ENCODE data around the gene CFAP57.

The CFAP57 gene

DNA sequence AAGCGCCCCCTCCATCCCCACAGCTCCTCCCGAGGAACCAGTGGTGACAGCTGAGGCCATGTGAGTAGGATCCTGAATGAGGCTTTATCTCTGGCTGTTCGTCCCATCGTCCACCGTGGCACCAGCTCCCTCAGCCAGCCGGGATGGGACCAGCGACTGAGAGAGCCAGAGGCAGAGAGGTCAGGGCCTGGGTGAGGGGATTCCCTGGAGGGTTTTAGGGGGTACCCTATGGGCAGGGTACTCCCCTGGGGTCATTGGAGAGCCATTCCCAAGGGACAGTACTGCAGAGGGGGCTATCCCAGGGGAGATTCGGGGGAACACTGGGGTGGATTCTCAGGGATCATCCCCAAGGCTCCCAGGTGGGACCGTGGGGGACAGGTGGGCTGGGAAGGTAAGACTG lies 100.0 kb downstream of the CFAP57 start:
- POLR2A ChIA-PET: no interaction called here

GRCh38 chr1:43272576-43273571 lies 100.7 kb downstream of the CFAP57 start:
- CTCF ChIA-PET: no interaction called here
- TF ChIP-seq BHLHE40 (IDR thresholded peaks at IDR 0.05; ENCODE audit: borderline replicate concordance) (no peak), FOXM1 (IDR thresholded peaks at IDR 0.05; ENCODE audit: borderline replicate concordance) (no peak), L3MBTL2 (conservative IDR thresholded peaks at IDR 0.05) (no peak), FOXA1 (IDR thresholded peaks at IDR 0.05) (no peak), CTBP1 (IDR thresholded peaks at IDR 0.05; ENCODE audit: borderline replicate concordance) (no peak), SP1 (IDR thresholded peaks at IDR 0.05) (no peak)
- TF ChIP-seq, protein P1, sequence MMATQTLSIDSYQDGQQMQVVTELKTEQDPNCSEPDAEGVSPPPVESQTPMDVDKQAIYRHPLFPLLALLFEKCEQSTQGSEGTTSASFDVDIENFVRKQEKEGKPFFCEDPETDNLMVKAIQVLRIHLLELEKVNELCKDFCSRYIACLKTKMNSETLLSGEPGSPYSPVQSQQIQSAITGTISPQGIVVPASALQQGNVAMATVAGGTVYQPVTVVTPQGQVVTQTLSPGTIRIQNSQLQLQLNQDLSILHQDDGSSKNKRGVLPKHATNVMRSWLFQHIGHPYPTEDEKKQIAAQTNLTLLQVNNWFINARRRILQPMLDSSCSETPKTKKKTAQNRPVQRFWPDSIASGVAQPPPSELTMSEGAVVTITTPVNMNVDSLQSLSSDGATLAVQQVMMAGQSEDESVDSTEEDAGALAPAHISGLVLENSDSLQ (IDR thresholded peaks at IDR 0.05): no peak
- no peak for DNase-seq (ENCODE audit: extremely low spot score)
- POLR2A ChIA-PET: no interaction called here

More for the DNA sequence above, 100.0 kb downstream of the CFAP57 start:
- no peak for DNase-seq (ENCODE audit: extremely low spot score)
- CTCF ChIA-PET: interaction anchor here (0.6 kb wide), 1 partner anchor 228 kb away, joined by 3 read pairs; no protein-coding TSS in a partner anchor
- no peak for TF ChIP-seq SP1 (IDR thresholded peaks at IDR 0.05)
- TF ChIP-seq CTBP1 (IDR thresholded peaks at IDR 0.05; ENCODE audit: borderline replicate concordance): no peak
- TF ChIP-seq LEF1 (IDR thresholded peaks at IDR 0.05; ENCODE audit: borderline replicate concordance): no peak
- TF ChIP-seq L3MBTL2 (conservative IDR thresholded peaks at IDR 0.05): no peak
- TF ChIP-seq TARDBP (IDR thresholded peaks at IDR 0.05): no peak
- TF ChIP-seq HDGF (IDR thresholded peaks at IDR 0.05; ENCODE audit: borderline replicate concordance): no peak
- no peak for TF ChIP-seq FOXA1 (IDR thresholded peaks at IDR 0.05)
- no peak for TF ChIP-seq NFRKB (IDR thresholded peaks at IDR 0.05)

DNA sequence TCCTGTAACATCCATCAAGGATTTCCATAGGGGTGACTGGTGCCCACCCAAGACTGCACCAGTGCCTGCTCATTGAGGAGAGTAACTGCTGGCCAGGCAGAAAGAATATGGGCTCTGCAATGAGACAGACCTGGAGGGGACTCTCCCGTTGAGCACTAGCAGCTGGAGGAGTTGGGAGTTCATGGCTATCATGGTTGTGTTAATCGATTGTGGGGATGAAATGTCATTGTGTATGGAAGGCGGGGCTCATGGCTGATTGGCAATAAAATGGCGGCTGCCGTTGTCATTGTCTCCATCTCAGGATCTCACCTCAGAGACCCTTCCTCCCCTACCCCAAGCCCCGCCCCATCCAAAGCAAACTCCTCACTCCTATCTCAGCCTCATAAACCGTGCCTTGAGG lies 101.6 kb downstream of the CFAP57 start:
- ChIA-PET CTCF (no interaction called here), POLR2A (no interaction called here)
- TF ChIP-seq FOXA1 (IDR thresholded peaks at IDR 0.05): no peak
- TF ChIP-seq ELF4 (IDR thresholded peaks at IDR 0.05): no peak
- TF ChIP-seq FOXM1 (IDR thresholded peaks at IDR 0.05; ENCODE audit: borderline replicate concordance): no peak
- TF ChIP-seq SUZ12 (IDR thresholded peaks at IDR 0.05): no peak
- no peak for TF ChIP-seq CTBP1 (IDR thresholded peaks at IDR 0.05; ENCODE audit: borderline replicate concordance)
- TF ChIP-seq SP1 (IDR thresholded peaks at IDR 0.05): no peak
- TF ChIP-seq TARDBP (IDR thresholded peaks at IDR 0.05): no peak
- no peak for TF ChIP-seq L3MBTL2 (conservative IDR thresholded peaks at IDR 0.05)
- TF ChIP-seq BHLHE40 (IDR thresholded peaks at IDR 0.05; ENCODE audit: borderline replicate concordance): no peak
- no peak for TF ChIP-seq NFRKB (IDR thresholded peaks at IDR 0.05)
- TF ChIP-seq FOXK2 (IDR thresholded peaks at IDR 0.05): no peak
- TF ChIP-seq ZNF384 (IDR thresholded peaks at IDR 0.05): no peak
- no peak for TF ChIP-seq HDGF (IDR thresholded peaks at IDR 0.05; ENCODE audit: borderline replicate concordance)
- no peak for TF ChIP-seq ARNT (IDR thresholded peaks at IDR 0.05)

DNA sequence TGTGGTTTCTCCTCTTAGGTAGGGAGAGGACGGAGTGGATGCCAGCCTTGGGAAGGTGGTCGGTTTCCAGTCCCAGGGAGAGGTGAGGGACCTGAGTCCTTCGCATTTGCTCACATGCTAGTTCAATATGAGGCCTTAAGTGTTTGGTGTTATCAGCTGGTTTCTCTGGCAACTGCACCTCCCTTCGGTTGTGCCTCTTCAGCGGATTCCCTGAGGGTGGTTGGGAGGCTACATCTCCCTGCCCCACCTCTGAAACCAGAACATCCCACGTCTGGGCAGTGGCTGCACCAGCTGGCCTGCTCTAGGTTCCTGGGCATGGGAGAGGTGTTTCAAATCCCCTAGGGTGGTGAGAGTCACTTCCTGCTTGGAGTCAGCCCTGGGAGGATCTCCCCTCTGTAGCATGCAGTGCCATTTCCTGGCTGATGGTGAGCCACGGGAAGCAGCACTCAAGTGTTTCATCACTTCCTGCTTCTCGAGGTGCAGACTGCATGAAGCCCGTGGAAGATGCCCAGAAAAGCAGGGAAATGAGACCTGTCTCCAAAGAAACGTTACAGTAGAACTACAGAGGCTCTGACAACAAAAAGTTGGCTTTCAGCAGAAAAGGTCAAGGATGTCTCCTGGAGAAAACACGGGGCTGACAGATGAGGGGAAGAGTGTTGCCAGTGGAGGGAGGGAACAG lies 102.1 kb downstream of the CFAP57 start:
- ChIA-PET POLR2A (no interaction called here), CTCF (no interaction called here)
- DNase-seq (ENCODE audit: extremely low spot score): no peak
- TF ChIP-seq SUZ12 (IDR thresholded peaks at IDR 0.05): no peak
- TF ChIP-seq ZNF384 (IDR thresholded peaks at IDR 0.05): no peak
- no peak for TF ChIP-seq FOXM1 (IDR thresholded peaks at IDR 0.05; ENCODE audit: borderline replicate concordance)
- TF ChIP-seq SP1 (IDR thresholded peaks at IDR 0.05): no peak
- TF ChIP-seq, protein P1 (IDR thresholded peaks at IDR 0.05): no peak
- TF ChIP-seq CTBP1 (IDR thresholded peaks at IDR 0.05; ENCODE audit: borderline replicate concordance): no peak
- TF ChIP-seq TARDBP (IDR thresholded peaks at IDR 0.05): no peak
- TF ChIP-seq FOXK2 (IDR thresholded peaks at IDR 0.05): no peak
- TF ChIP-seq FOXA1 (IDR thresholded peaks at IDR 0.05): no peak
- no peak for TF ChIP-seq ELF4 (IDR thresholded peaks at IDR 0.05)
- TF ChIP-seq HDGF (IDR thresholded peaks at IDR 0.05; ENCODE audit: borderline replicate concordance): no peak
- no peak for TF ChIP-seq BHLHE40 (IDR thresholded peaks at IDR 0.05; ENCODE audit: borderline replicate concordance)
- no peak for TF ChIP-seq L3MBTL2 (conservative IDR thresholded peaks at IDR 0.05)
- TF ChIP-seq ARNT (IDR thresholded peaks at IDR 0.05): no peak
- TF ChIP-seq LEF1 (IDR thresholded peaks at IDR 0.05; ENCODE audit: borderline replicate concordance): no peak
- TF ChIP-seq NFRKB (IDR thresholded peaks at IDR 0.05): no peak

More for the DNA sequence above, 101.6 kb downstream of the CFAP57 start:
- DNase-seq (ENCODE audit: extremely low spot score): no peak

DNA sequence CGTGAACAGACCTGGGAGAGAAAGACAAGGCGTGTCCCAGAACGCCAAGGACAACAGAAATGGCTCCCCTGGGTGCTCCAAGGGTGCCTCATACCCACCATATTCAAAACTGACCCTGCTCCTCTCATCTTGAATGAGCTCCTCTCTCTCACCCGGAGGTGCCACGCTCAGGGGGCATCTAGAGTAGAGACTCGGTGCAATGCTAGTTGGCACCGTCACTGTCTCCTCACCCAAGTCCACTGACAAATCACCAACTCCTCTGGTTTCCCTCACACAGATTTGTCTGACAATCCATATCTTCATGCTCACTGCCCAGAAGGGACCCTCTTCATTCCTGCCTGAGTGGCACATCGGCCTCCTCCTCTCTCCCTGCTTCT lies 102.7 kb downstream of the CFAP57 start:
- POLR2A ChIA-PET: no interaction called here
- CTCF ChIA-PET: no interaction called here
- no peak for DNase-seq (ENCODE audit: extremely low spot score)
- TF ChIP-seq, protein P1 (IDR thresholded peaks at IDR 0.05): no peak
- TF ChIP-seq HDGF (IDR thresholded peaks at IDR 0.05; ENCODE audit: borderline replicate concordance) (no peak), SP1 (IDR thresholded peaks at IDR 0.05) (no peak), CTBP1 (IDR thresholded peaks at IDR 0.05; ENCODE audit: borderline replicate concordance) (no peak), SUZ12 (IDR thresholded peaks at IDR 0.05) (no peak), L3MBTL2 (conservative IDR thresholded peaks at IDR 0.05) (no peak), FOXK2 (IDR thresholded peaks at IDR 0.05) (no peak), NFRKB (IDR thresholded peaks at IDR 0.05) (no peak), ARNT (IDR thresholded peaks at IDR 0.05) (no peak), ELF4 (IDR thresholded peaks at IDR 0.05) (no peak), TARDBP (IDR thresholded peaks at IDR 0.05) (no peak), LEF1 (IDR thresholded peaks at IDR 0.05; ENCODE audit: borderline replicate concordance) (no peak), FOXA1 (IDR thresholded peaks at IDR 0.05) (no peak), FOXM1 (IDR thresholded peaks at IDR 0.05; ENCODE audit: borderline replicate concordance) (no peak), BHLHE40 (IDR thresholded peaks at IDR 0.05; ENCODE audit: borderline replicate concordance) (no peak), ZNF384 (IDR thresholded peaks at IDR 0.05) (no peak)
